ENCODE results near the gene ZSCAN1. TPM values are rescaled to one million over a fixed set of nuclear protein-coding genes. Genes with fewer than 3 reads are reported as not detected.

Gene ZSCAN1
- total RNA-seq, 1 donor from 2014 or later: 0.67 TPM

GRCh38 chr19:58053480-58054156 lies 19.8 kb downstream of the ZSCAN1 start:
- no peak overlapping the region for H3K4me3 ChIP-seq
- DNase-seq (ENCODE audit: low spot score): no peak

GRCh38 chr19:58054901-58055874 lies 21.4 kb downstream of the ZSCAN1 start:
- H3K27ac Mint-ChIP-seq: no peak overlapping the region
- H3K4me3 ChIP-seq: no peak overlapping the region

More at GRCh38 chr19:58053480-58054156, 19.8 kb downstream of the ZSCAN1 start:
- Histone ChIP-seq H3K79me2 (ENCODE audit: low read depth) (no peaks in the 10 kb centered on the region), H2AFZ (replicated peaks) (no peak overlapping the region), H3K9me3 (ENCODE audit: low read depth) (no peaks in the 10 kb centered on the region), H3K27ac (no peak overlapping the region), H3F3A (ENCODE audit: low read depth) (peaks cover 5% of the 10 kb centered on the region), H3K4me1 (peaks cover 2% of the 10 kb centered on the region), H3K36me3 (no peaks in the 10 kb centered on the region), H3K9ac (no peak overlapping the region), H3K27me3 (no peaks in the 10 kb centered on the region), H4K20me1 (ENCODE audit: low read depth) (no peaks in the 10 kb centered on the region), H3K4me2 (no peak overlapping the region)
- peaks cover 8% of the 10 kb centered on the region for H3K36me3 Mint-ChIP-seq
- peaks cover 68% of the 10 kb centered on the region for H3K9me3 Mint-ChIP-seq
- TF ChIP-seq EZH2 (IDR thresholded peaks at IDR 0.05) (no peak), CTCF (IDR thresholded peaks at IDR 0.05) (no peak), EZH2phosphoT487 (IDR thresholded peaks at IDR 0.05) (no peak)
- H3K4me1 Mint-ChIP-seq: no peaks in the 10 kb centered on the region
- H3K27ac Mint-ChIP-seq: no peak overlapping the region
- peaks cover 13% of the 10 kb centered on the region for H3K27me3 Mint-ChIP-seq (ENCODE audit: insufficient read depth, low read depth)
- no peak overlapping the region for H3K4me3 Mint-ChIP-seq

GRCh38 chr19:58056261-58056660 lies 22.4 kb downstream of the ZSCAN1 start:
- Mint-ChIP-seq H3K4me1 (peaks cover 3% of the 10 kb centered on the region), H3K27ac (no peak overlapping the region), H3K4me3 (no peak overlapping the region), H3K27me3 (ENCODE audit: insufficient read depth, low read depth) (peaks cover 18% of the 10 kb centered on the region), H3K9me3 (peaks cover 67% of the 10 kb centered on the region), H3K36me3 (peaks cover 13% of the 10 kb centered on the region)
- H3K4me2 ChIP-seq: no peak overlapping the region
- H3K79me2 ChIP-seq (ENCODE audit: low read depth): no peaks in the 10 kb centered on the region
- no peak overlapping the region for H3K9ac ChIP-seq
- H3K36me3 ChIP-seq: no peaks in the 10 kb centered on the region
- no peaks in the 10 kb centered on the region for H3K9me3 ChIP-seq (ENCODE audit: low read depth)
- no peak overlapping the region for H2AFZ ChIP-seq (replicated peaks)
- no peak overlapping the region for H3K4me3 ChIP-seq
- H3K4me1 ChIP-seq: peaks cover 8% of the 10 kb centered on the region
- H3F3A ChIP-seq (ENCODE audit: low read depth): peaks cover 6% of the 10 kb centered on the region
- H4K20me1 ChIP-seq (ENCODE audit: low read depth): no peaks in the 10 kb centered on the region
- no peak overlapping the region for H3K27ac ChIP-seq
- DNase-seq (ENCODE audit: low spot score): no peak
- no peak for TF ChIP-seq CTCF (IDR thresholded peaks at IDR 0.05)
- no peak for TF ChIP-seq EZH2 (IDR thresholded peaks at IDR 0.05)
- no peak for TF ChIP-seq EZH2phosphoT487 (IDR thresholded peaks at IDR 0.05)
- no peaks in the 10 kb centered on the region for H3K27me3 ChIP-seq

More at GRCh38 chr19:58054901-58055874, 21.4 kb downstream of the ZSCAN1 start:
- Histone ChIP-seq H4K20me1 (ENCODE audit: low read depth) (no peaks in the 10 kb centered on the region), H3K79me2 (ENCODE audit: low read depth) (no peaks in the 10 kb centered on the region), H3K36me3 (no peaks in the 10 kb centered on the region), H3K27me3 (no peaks in the 10 kb centered on the region), H3K4me2 (no peak overlapping the region), H3K9me3 (ENCODE audit: low read depth) (no peaks in the 10 kb centered on the region), H3K4me1 (peaks cover 8% of the 10 kb centered on the region), H3K9ac (no peak overlapping the region), H3K27ac (no peak overlapping the region), H2AFZ (replicated peaks) (no peak overlapping the region), H3F3A (ENCODE audit: low read depth) (peaks cover 6% of the 10 kb centered on the region)
- TF ChIP-seq EZH2phosphoT487 (IDR thresholded peaks at IDR 0.05) (no peak), EZH2 (IDR thresholded peaks at IDR 0.05) (no peak), CTCF (IDR thresholded peaks at IDR 0.05) (no peak)
- DNase-seq (ENCODE audit: low spot score): peak; percentile 29
- Mint-ChIP-seq H3K4me1 (peaks cover 3% of the 10 kb centered on the region), H3K36me3 (peaks cover 10% of the 10 kb centered on the region), H3K9me3 (peaks cover 66% of the 10 kb centered on the region), H3K27me3 (ENCODE audit: insufficient read depth, low read depth) (peaks cover 18% of the 10 kb centered on the region), H3K4me3 (no peak overlapping the region)

All from neural progenitor cell (in vitro differentiated cells).